Skin epidermis (tissue), 12 donors: ENCODE data around the gene CAV1.
A peak's percentile ranks its signal among the peaks of the same experiment; 100 is the strongest.
"Not testable (repeated sequence)": the region's sequence is repeated elsewhere in the genome, so short reads cannot be mapped to it uniquely, and the experiment has no call there.

Experiments used
- H3K27ac ChIP-seq, 21 experiments: fragments of 200-600 bp; sonication (generic) in 11 of 21; one replicate each; pipeline ENCODE4 v1.5.0; 2020; ENCODE audit warnings: mild to moderate bottlenecking in 3 of 21, inconsistent platforms in 2 of 21, moderate library complexity in 2 of 21
- H3K4me3 ChIP-seq, 7 experiments: fragments of 200-600 bp; sonication (generic) in 2 of 7; one replicate each; pipeline ENCODE4 v1.5.0; 2020; ENCODE audit warnings: inconsistent platforms in 2 of 7, mild to moderate bottlenecking in 2 of 7, moderate library complexity in 1 of 7

CAV1 gene

GRCh38 chr7:116574025-116574822, 49.4 kb downstream of the CAV1 start:
- Histone ChIP-seq H3K27ac (peak overlapping the region in 2 of 21 experiments; percentile 11 to 26), H3K4me3 (no peak overlapping the region)

GRCh38 chr7:116575853-116576252, 51.0 kb downstream of the CAV1 start:
- H3K4me3 ChIP-seq, result no peak overlapping the region

DNA sequence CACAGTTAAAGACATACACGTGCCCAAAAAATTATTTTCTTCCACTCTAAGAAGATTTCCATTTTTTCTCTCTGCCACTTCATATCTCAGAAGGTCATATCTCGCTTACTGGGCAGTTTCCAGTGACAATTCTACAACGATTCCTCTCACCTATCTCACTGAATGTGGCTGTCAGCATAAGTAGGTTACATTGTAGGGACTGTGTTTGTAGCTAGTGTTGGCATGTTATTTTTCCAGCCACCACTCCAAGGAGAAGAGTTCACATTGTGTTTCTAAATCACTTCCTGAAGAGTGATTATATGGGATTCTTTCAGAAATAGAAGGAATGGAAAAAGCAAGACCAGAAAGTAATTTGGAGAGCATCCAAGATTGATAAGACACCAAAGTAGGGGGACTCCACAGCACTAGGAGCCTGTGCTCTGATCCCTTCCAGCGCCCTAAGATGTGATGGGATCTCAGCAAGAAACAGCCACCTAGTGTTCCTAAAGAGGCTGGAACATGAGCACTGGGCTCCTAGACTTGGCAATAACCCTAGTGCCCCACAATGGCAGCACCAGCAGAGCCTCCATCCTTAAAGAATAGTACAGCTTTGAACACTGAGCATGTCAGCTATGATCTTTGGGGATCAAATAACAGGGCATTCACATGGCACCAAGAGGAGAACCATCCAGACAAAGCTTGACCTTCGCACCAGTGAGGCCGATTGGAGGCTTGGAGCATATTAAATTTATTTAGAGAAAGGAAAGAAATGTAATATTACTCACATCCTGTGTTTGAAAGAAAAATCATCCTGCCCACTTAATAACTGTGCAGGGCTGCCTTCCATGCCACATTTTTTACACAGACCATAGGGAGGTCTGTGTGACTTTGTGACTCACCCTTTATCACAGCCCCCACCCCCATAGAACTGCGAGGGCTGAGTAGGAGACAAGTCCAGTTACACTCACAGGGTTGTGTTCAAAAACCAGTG, 51.8 kb downstream of the CAV1 start:
- peak overlapping the region in 8 of 21 experiments; percentile 16 to 83 (median 66) for H3K27ac ChIP-seq
- H3K4me3 ChIP-seq, result no peak overlapping the region

More at GRCh38 chr7:116575853-116576252, 51.0 kb downstream of the CAV1 start:
- H3K27ac ChIP-seq, result peak overlapping the region in 2 of 21 experiments; percentile 81 to 83

DNA sequence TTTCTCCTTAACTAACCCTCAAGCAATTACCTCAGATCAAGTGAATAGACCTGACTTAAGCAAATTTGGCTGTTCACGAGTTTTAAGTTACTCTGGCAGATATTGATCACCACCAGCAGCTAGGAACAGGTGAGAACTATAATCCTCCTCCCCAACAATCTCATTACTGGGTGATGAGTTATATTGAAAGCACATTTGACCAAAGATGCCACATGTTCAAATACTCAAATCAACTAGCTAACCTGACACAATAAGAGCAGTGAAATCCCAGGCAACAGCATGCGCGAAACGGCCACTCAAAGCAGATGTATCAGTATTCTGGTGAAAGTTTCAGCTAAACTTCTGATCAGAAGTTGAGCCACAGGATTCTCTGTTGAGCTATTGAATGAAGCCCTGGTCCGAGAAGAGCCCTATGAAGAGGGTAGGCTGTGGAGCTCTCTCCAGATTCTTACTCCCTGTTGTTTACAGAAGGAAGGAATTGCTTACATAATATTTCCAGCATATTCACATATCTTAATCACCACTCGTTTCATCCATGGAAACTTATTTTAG, 52.6 kb downstream of the CAV1 start:
- H3K27ac ChIP-seq, result peak overlapping the region in 7 of 21 experiments; percentile 0 to 83 (median 45)
- no peak overlapping the region for H3K4me3 ChIP-seq

DNA sequence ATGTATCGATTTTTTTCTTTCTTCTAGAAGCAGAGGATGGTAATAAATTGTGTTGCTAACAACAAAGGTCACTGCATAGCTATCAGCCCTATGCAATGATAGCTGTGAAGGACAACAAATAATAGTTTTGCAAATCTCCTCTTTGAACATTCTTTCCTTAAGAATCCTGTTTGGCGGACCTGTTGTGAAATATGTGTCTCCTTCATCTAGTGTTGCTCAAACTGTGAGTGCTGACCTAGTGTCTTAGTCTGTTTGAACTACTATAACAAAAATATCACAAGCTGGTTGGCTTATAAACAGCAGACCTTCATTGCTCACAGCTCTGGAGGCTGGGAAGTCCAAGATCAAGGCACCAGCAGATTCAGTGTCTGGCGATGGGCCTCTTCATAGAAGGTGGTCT, 53.7 kb downstream of the CAV1 start:
- Histone ChIP-seq H3K27ac (peak overlapping the region in 1 of 21 experiments; percentile 83), H3K4me3 (no peak overlapping the region)

DNA sequence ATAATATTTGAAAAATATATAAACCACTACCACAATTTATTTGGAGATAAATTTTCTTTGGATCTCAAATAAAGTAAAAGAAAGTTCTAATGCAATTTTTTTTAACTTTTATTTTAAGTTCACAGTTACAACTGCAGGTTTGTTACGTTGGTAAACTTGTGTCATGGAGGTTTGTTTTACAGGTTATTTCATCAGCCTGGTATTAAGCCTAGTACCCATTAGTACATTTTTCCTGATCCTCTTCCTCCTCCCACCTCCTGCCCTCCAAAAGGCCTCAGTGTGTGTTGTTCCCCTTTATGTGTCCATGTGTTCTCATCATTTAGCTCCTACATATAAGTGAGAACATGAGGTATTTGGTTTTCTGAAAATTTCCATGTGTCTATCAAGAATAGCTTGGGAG, 54.5 kb downstream of the CAV1 start:
- H3K4me3 ChIP-seq, result no peak overlapping the region

GRCh38 chr7:116579835-116580234, 55.0 kb downstream of the CAV1 start:
- Histone ChIP-seq H3K27ac (no peak overlapping the region), H3K4me3 (no peak overlapping the region)

More for the DNA sequence above, 54.5 kb downstream of the CAV1 start:
- H3K27ac ChIP-seq, result no peak overlapping the region

DNA sequence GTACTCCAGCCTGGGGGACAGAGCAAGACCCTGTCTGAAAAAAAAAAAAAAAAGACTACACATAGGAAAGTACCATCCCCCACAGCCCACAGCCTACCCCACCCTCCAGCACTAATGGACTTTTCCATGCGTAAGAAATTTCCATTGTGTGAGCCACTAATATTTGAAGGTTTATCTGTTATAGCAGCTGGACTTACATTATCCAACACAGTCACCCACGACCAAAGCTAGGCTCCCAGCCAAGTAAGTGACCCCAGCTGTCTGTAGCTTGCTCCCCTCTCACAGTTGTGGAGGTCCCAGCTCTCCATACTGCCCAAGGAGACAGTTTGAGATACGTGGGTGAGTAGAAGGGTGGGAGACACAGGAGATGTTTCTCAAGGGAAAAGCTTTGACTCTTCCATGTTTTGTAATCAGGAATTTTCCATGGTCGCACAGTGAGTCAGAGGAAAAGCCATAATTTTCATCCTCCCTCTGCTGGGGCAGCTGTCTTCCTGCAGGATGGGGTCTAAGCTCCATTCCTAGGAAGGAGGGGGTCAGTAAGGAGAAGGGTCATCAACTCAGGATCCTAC, 57.4 kb downstream of the CAV1 start:
- Histone ChIP-seq H3K4me3 (no peak overlapping the region), H3K27ac (peak overlapping the region in 11 of 21 experiments; percentile 18 to 73 (median 43))

- H3K4me3 ChIP-seq, result no peak overlapping the region
- peak overlapping the region in 10 of 21 experiments; percentile 17 to 73 (median 46) for H3K27ac ChIP-seq
These were observed 58.1 kb downstream of the CAV1 start for GRCh38 chr7:116582806-116583444.

DNA sequence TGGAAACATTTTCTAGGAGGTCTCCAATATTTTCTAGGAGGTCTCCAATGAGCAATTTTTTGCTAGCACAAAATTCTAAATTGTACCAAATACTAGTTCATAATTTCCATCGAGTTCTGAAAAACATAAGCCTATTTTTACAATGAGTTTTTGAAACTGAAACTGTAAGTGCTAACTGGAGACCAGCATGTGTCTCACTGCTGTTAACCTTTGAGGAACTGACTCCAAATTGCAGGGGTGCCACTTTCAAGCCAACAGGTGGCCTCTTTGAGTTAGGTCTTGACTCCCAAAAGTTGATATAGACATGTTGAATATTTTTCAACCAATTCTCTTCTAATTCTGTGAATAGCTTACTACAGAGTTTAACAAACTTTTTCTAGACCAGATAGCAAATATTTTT, 58.8 kb downstream of the CAV1 start:
- peak overlapping the region in 5 of 21 experiments; percentile 2 to 73 (median 50) for H3K27ac ChIP-seq
- no peak overlapping the region for H3K4me3 ChIP-seq

GRCh38 chr7:116584721-116585120, 59.9 kb downstream of the CAV1 start:
- H3K4me3 ChIP-seq, result no peak overlapping the region
- H3K27ac ChIP-seq, result peak overlapping the region in 2 of 21 experiments; percentile 0 to 50

DNA sequence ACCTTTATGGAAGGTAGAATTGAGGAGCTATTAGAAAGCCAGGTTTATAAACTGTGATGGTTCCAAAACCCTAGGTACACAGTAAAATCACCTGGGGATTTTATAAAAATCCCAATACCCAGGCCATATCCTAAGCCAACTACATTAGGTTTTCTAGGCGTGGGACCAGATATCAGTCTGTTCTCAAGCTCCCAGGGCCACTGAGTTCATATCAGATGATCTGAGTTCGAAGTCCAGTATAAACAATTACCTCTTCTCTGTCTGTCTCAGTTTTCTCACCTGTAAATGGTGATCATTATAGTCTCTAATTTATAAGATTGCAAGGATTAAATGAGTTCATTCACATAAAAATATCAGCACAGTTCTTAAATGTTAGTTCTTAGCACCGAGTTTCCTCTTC, 60.6 kb downstream of the CAV1 start:
- no peak overlapping the region for H3K27ac ChIP-seq
- H3K4me3 ChIP-seq, result no peak overlapping the region

DNA sequence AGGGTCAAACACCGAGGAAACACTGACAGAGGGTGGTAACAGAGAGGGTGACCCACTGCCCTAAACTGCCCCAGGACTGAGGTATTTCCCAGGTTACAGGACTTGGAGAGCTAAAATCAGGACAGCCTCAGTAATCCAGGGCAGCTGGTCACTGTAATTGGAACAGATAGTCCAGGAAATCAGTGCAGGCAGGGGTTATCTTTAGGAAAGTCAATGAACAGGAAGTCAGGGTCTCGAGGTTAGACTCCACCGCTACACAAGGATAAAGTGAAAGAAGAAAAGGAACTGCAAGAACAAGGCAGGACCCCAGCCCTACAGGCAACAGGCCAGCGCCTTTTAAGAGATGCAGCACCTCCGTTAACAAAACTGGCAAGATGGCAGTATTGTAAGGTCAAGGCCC, 61.1 kb downstream of the CAV1 start:
- Histone ChIP-seq H3K27ac (no peak overlapping the region), H3K4me3 (no peak overlapping the region)

GRCh38 chr7:116587200-116587599, 62.4 kb downstream of the CAV1 start:
- not testable (repeated sequence) for H3K27ac ChIP-seq

GRCh38 chr7:116588225-116588624, 63.4 kb downstream of the CAV1 start:
- H3K27ac ChIP-seq, result peak overlapping the region in 8 of 21 experiments; percentile 5 to 66 (median 28)
- no peak overlapping the region for H3K4me3 ChIP-seq

More at GRCh38 chr7:116587200-116587599, 62.4 kb downstream of the CAV1 start:
- H3K4me3 ChIP-seq, result not testable (repeated sequence)

GRCh38 chr7:116588641-116589594, 64.1 kb downstream of the CAV1 start:
- Histone ChIP-seq H3K27ac (peak overlapping the region in 8 of 21 experiments; percentile 5 to 66 (median 28)), H3K4me3 (no peak overlapping the region)

- H3K27ac ChIP-seq, result no peak overlapping the region
These were observed 66.6 kb downstream of the CAV1 start for GRCh38 chr7:116591202-116592040.

More at GRCh38 chr7:116591202-116592040, 66.6 kb downstream of the CAV1 start:
- H3K4me3 ChIP-seq, result no peak overlapping the region
